ENCODE data around the gene ATP8B1. TPM values are rescaled to one million over a fixed set of nuclear protein-coding genes. Genes with fewer than 3 reads are reported as not detected.

ATP8B1 gene
- total and polyA plus RNA-seq, 4 donors = 3.9 to 22.0 (median 5.7) TPM

GRCh38 chr18:57797209-57797651 lies 5.9 kb downstream of the ATP8B1 start:
- H3K36me3 ChIP-seq (ENCODE audit: control insufficient read depth in 4 of 4, insufficient read depth in 3 of 4, low read depth in 1 of 4, low read length in 3 of 4) = no peaks in the 10 kb centered on the region
- no peak overlapping the region for H3K4me3 ChIP-seq (ENCODE audit: low read depth in 1 of 3, low read length in 3 of 3)
- DNase-seq (ENCODE audit: low spot score) = peak; percentile 44
- peak overlapping the region; percentile 22 to 78 for H3K27ac ChIP-seq (ENCODE audit: low read depth in 1 of 2, low read length in 2 of 2)
- WGBS = 30% methylated on average over 3 of the region's 3 CpGs
- TF ChIP-seq RXRA (IDR thresholded peaks at IDR 0.05) (peak; percentile 87 to 90), HNF4G (IDR thresholded peaks at IDR 0.05) (peak; percentile 84), NR2F2 (IDR thresholded peaks at IDR 0.05) (peak; percentile 73), CTCF (IDR thresholded peaks at IDR 0.05; ENCODE audit: low read depth, low read length, missing input control) (no peak), MAX (IDR thresholded peaks at IDR 0.05) (peak; percentile 79), YY1 (IDR thresholded peaks at IDR 0.05) (peak; percentile 69), FOXA1 (IDR thresholded peaks at IDR 0.05) (peak; percentile 92), FOXA2 (IDR thresholded peaks at IDR 0.05) (peak; percentile 98), JUND (IDR thresholded peaks at IDR 0.05) (peak; percentile 61 to 83), GABPA (IDR thresholded peaks at IDR 0.05 in 1 of 2, conservative IDR thresholded peaks at IDR 0.05 in 1 of 2) (no peak), SP1 (IDR thresholded peaks at IDR 0.05) (peak; percentile 98), REST (IDR thresholded peaks at IDR 0.05) (peak; percentile 69), ATF3 (IDR thresholded peaks at IDR 0.05) (no peak), EGR1 (IDR thresholded peaks at IDR 0.05; ENCODE audit: low read depth in 2 of 2) (no peak), RAD21 (IDR thresholded peaks at IDR 0.05) (peak; percentile 48 to 55), HNF4A (conservative IDR thresholded peaks at IDR 0.05) (peak; percentile 92 to 93), ZBTB33 (IDR thresholded peaks at IDR 0.05) (peak; percentile 51), TAF1 (conservative IDR thresholded peaks at IDR 0.05) (no peak)
- no peak overlapping the region for H3K9ac ChIP-seq (ENCODE audit: low read depth in 1 of 2, low read length in 2 of 2)
- no peaks in the 10 kb centered on the region for H3K27me3 ChIP-seq (ENCODE audit: control insufficient read depth in 4 of 4, insufficient read depth in 4 of 4, low read length in 3 of 4)
- no peaks in the 10 kb centered on the region for H3K9me3 ChIP-seq (ENCODE audit: control insufficient read depth in 4 of 4, low read length in 3 of 4)
- H3K4me1 ChIP-seq (ENCODE audit: control insufficient read depth in 4 of 4, insufficient read depth in 4 of 4, low read length in 3 of 4) = peaks cover 14 to 24% (median 17%) of the 10 kb centered on the region in 4 donors

All from liver (tissue), 9 donors.